ENCODE results near the gene RNF181. TPM values are rescaled to one million over a fixed set of nuclear protein-coding genes. Genes with fewer than 3 reads are reported as not detected.

Gene RNF181
- total RNA-seq, 1 experiment from 2014 or later: 398 TPM

GRCh38 chr2:85594715-85595300 lies 737 bp upstream of the RNF181 start:
- peaks cover 34% of the 10 kb centered on the region for H3K79me2 ChIP-seq (ENCODE audit: low read length)
- peak overlapping the region; percentile 90 for H3K9ac ChIP-seq (ENCODE audit: low read length)
- no peaks in the 10 kb centered on the region for H3K9me2 ChIP-seq (replicated peaks; ENCODE audit: insufficient read depth, low read length)
- peaks cover 34% of the 10 kb centered on the region for H3K4me1 ChIP-seq (ENCODE audit: low read length)
- H2AFZ ChIP-seq (ENCODE audit: low read length): peak overlapping the region; percentile 29; the same call in 1 of the 2 replicates
- H3K4me3 ChIP-seq (ENCODE audit: low read length): peak overlapping the region; percentile 86
- no peaks in the 10 kb centered on the region for H3K9me3 ChIP-seq (ENCODE audit: low read length)
- H4K20me1 ChIP-seq (ENCODE audit: insufficient read depth, low read depth, low read length): peaks cover 14% of the 10 kb centered on the region; the same call in 1 of the 2 replicates
- peak overlapping the region; percentile 91 for H3K4me2 ChIP-seq (ENCODE audit: low read depth, low read length, poor library complexity, severe bottlenecking)
- H3K36me3 ChIP-seq (ENCODE audit: insufficient read depth, low read length): peaks cover 12% of the 10 kb centered on the region; the same call in 1 of the 2 replicates
- H3K27me3 ChIP-seq (ENCODE audit: low read length): no peaks in the 10 kb centered on the region
- peak; percentile 54 for DNase-seq
- peak overlapping the region; percentile 49 for H3K27ac ChIP-seq (ENCODE audit: low read length)

DNA sequence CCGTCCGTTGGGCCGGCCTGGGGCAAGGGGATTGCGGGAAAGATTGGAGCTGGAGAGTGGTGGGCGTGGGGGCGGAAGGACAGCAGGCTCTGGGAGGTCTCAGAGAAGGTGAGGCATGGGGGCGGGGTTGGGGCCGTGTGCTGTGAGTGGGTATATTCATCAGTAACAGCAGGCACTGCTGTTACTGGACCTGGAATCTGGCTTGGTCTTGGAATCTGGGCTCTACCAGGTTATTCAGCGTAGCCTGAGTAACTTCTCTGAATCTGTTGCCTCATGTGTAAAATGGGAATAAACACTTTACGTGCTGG lies 435 bp downstream of the RNF181 start:
- peak overlapping the region; percentile 90 for H3K9ac ChIP-seq (ENCODE audit: low read length)
- H3K4me3 ChIP-seq (ENCODE audit: low read length): peak overlapping the region; percentile 86
- 0 out of 2 replicates have a peak overlapping the region, but pooled peaks have one; percentile 11 for H2AFZ ChIP-seq (ENCODE audit: low read length)
- H4K20me1 ChIP-seq (ENCODE audit: insufficient read depth, low read depth, low read length): peaks cover 14% of the 10 kb centered on the region; the same call in 1 of the 2 replicates
- H3K4me1 ChIP-seq (ENCODE audit: low read length): peaks cover 34% of the 10 kb centered on the region
- H3K9me2 ChIP-seq (replicated peaks; ENCODE audit: insufficient read depth, low read length): no peaks in the 10 kb centered on the region
- H3K79me2 ChIP-seq (ENCODE audit: low read length): peaks cover 34% of the 10 kb centered on the region
- H3K27ac ChIP-seq (ENCODE audit: low read length): peak overlapping the region; percentile 26; the same call in 1 of the 2 replicates
- DNase-seq: peak; percentile 68
- H3K9me3 ChIP-seq (ENCODE audit: low read length): no peaks in the 10 kb centered on the region
- H3K4me2 ChIP-seq (ENCODE audit: low read depth, low read length, poor library complexity, severe bottlenecking): peak overlapping the region; percentile 91
- H3K36me3 ChIP-seq (ENCODE audit: insufficient read depth, low read length): peaks cover 12% of the 10 kb centered on the region; the same call in 1 of the 2 replicates
- H3K27me3 ChIP-seq (ENCODE audit: low read length): no peaks in the 10 kb centered on the region

DNA sequence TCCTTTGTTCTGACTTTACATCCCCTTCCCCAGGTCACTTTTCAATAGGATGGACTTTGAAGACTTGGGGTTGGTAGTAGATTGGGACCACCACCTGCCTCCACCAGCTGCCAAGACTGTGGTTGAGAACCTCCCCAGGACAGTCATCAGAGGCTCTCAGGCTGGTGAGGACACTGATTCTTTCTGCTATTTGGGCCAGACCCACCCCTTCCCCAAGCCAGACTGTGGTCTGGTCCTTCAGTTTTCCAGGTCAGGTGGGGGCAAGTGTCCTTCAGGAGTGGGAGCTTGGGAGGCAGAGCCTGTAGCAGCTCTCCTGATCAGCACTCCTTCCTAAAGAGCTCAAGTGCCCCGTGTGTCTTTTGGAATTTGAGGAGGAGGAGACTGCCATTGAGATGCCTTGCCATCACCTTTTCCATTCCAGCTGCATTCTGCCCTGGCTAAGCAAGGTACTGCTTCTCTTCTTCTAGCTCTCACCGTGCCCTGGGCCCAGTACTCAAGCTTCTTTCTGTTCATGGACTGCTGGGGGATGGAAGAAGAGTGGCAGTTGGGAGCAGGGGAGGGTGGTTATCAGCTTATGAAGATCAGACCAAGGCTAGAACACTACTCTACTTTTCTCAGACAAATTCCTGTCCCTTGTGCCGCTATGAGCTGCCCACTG lies 1.1 kb downstream of the RNF181 start:
- H2AFZ ChIP-seq (ENCODE audit: low read length): no peak overlapping the region
- H3K79me2 ChIP-seq (ENCODE audit: low read length): peaks cover 34% of the 10 kb centered on the region
- H3K4me3 ChIP-seq (ENCODE audit: low read length): peak overlapping the region; percentile 86
- H4K20me1 ChIP-seq (ENCODE audit: insufficient read depth, low read depth, low read length): peaks cover 14% of the 10 kb centered on the region; the same call in 1 of the 2 replicates
- peak overlapping the region; percentile 91 for H3K4me2 ChIP-seq (ENCODE audit: low read depth, low read length, poor library complexity, severe bottlenecking)
- H3K9ac ChIP-seq (ENCODE audit: low read length): peak overlapping the region; percentile 90
- no peaks in the 10 kb centered on the region for H3K9me3 ChIP-seq (ENCODE audit: low read length)
- peaks cover 12% of the 10 kb centered on the region; the same call in 1 of the 2 replicates for H3K36me3 ChIP-seq (ENCODE audit: insufficient read depth, low read length)
- H3K27me3 ChIP-seq (ENCODE audit: low read length): no peaks in the 10 kb centered on the region
- no peak overlapping the region for H3K27ac ChIP-seq (ENCODE audit: low read length)
- no peaks in the 10 kb centered on the region for H3K9me2 ChIP-seq (replicated peaks; ENCODE audit: insufficient read depth, low read length)
- no peak for DNase-seq
- H3K4me1 ChIP-seq (ENCODE audit: low read length): peaks cover 38% of the 10 kb centered on the region

DNA sequence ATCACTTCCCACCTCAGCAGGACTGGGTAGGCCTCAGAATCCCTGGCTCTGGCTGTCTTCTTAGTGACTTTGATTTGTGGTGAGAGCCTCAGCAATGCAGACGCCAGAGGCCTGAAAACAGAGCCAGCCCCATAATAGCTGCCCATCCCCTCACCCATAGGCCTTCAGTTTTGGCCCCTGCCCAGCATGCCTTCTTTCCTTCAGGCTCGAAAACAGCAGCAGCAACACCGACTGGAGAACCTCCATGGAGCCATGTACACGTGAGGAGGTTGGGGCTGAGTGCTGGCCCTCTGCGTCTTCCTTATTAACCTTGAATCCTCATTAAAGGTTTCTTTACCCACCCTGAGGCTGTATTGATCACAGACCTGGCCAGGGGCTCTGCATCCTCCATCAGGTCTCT lies 1.7 kb downstream of the RNF181 start:
- no peaks in the 10 kb centered on the region for H3K9me3 ChIP-seq (ENCODE audit: low read length)

DNA sequence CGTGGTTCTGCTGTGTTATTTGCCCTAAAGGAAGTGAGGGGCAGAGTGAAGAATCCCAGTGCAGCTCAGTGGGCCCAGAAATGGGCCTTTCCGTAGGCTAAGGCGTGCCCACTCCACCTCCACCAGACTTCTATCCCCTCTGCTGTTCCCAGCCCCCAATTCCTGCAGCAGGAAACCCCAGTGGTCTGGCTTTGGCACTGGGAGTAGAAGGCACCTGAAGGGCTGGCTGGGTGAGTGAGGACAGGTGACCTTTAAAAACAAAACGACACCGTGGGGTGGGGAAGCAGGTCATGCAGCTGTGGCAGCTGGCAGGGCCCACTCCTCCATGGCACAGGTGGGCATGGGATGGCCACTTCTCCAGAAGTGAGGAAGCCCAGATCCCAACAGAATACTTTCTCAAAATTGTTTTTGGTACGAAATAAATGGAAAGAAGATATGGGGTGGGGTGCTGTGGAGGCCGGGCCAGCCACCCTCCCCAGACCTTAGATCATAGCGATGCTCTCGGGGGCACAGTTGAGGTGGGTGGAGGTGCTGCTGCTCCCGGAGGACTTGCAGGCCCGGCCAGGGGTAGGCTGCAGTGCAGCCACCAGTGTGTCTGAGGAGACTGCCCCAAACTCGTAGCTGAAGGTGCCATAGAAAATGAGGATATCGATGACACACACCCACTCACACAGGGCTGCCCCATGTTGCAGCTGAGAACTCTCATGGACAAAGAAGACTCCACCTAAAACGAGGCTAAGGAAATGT lies 3.2 kb downstream of the RNF181 start:
- H3K36me3 ChIP-seq (ENCODE audit: insufficient read depth, low read length): peaks cover 12% of the 10 kb centered on the region; the same call in 1 of the 2 replicates
- no peaks in the 10 kb centered on the region for H3K9me3 ChIP-seq (ENCODE audit: low read length)
- H3K9ac ChIP-seq (ENCODE audit: low read length): no peak overlapping the region
- H3K27me3 ChIP-seq (ENCODE audit: low read length): no peaks in the 10 kb centered on the region
- H2AFZ ChIP-seq (ENCODE audit: low read length): no peak overlapping the region
- no peak overlapping the region for H3K4me3 ChIP-seq (ENCODE audit: low read length)
- no peaks in the 10 kb centered on the region for H3K9me2 ChIP-seq (replicated peaks; ENCODE audit: insufficient read depth, low read length)
- H3K27ac ChIP-seq (ENCODE audit: low read length): no peak overlapping the region
- H3K4me2 ChIP-seq (ENCODE audit: low read depth, low read length, poor library complexity, severe bottlenecking): no peak overlapping the region
- DNase-seq: no peak
- peaks cover 50% of the 10 kb centered on the region for H3K4me1 ChIP-seq (ENCODE audit: low read length)
- H3K79me2 ChIP-seq (ENCODE audit: low read length): peaks cover 34% of the 10 kb centered on the region
- H4K20me1 ChIP-seq (ENCODE audit: insufficient read depth, low read depth, low read length): peaks cover 14% of the 10 kb centered on the region; the same call in 1 of the 2 replicates

More for the DNA sequence above, 1.7 kb downstream of the RNF181 start:
- H3K4me3 ChIP-seq (ENCODE audit: low read length): peak overlapping the region; percentile 86; the same call in 1 of the 2 replicates
- no peak for DNase-seq
- H4K20me1 ChIP-seq (ENCODE audit: insufficient read depth, low read depth, low read length): peaks cover 14% of the 10 kb centered on the region; the same call in 1 of the 2 replicates
- peak overlapping the region; percentile 90 for H3K9ac ChIP-seq (ENCODE audit: low read length)
- no peaks in the 10 kb centered on the region for H3K27me3 ChIP-seq (ENCODE audit: low read length)
- H3K36me3 ChIP-seq (ENCODE audit: insufficient read depth, low read length): peaks cover 12% of the 10 kb centered on the region; the same call in 1 of the 2 replicates
- no peak overlapping the region for H2AFZ ChIP-seq (ENCODE audit: low read length)
- no peak overlapping the region for H3K27ac ChIP-seq (ENCODE audit: low read length)
- peak overlapping the region; percentile 91 for H3K4me2 ChIP-seq (ENCODE audit: low read depth, low read length, poor library complexity, severe bottlenecking)
- no peaks in the 10 kb centered on the region for H3K9me2 ChIP-seq (replicated peaks; ENCODE audit: insufficient read depth, low read length)
- H3K4me1 ChIP-seq (ENCODE audit: low read length): peaks cover 44% of the 10 kb centered on the region
- H3K79me2 ChIP-seq (ENCODE audit: low read length): peaks cover 34% of the 10 kb centered on the region

GRCh38 chr2:85599468-85600234 lies 4.1 kb downstream of the RNF181 start:
- peaks cover 49% of the 10 kb centered on the region for H3K4me1 ChIP-seq (ENCODE audit: low read length)
- H3K79me2 ChIP-seq (ENCODE audit: low read length): peaks cover 27% of the 10 kb centered on the region
- DNase-seq: no peak

DNA sequence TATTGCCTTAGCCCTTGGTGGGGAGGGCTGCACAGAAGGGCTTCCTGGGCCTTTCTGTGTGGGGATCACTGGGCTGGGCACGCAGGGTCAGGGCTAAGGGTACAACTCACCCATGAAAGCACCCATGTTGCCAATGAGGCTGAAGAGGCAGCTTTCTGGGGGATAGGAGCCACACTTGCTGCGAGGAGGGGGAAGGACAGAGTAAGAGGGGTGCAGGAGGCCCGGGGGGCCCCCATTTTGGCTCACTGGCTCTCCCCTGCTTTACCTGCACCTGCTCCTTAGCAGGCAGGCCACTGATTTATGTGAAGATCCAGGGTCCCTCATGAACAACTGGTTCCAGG lies 4.7 kb downstream of the RNF181 start:
- H3K9ac ChIP-seq (ENCODE audit: low read length): no peak overlapping the region
- H4K20me1 ChIP-seq (ENCODE audit: insufficient read depth, low read depth, low read length): peaks cover 14% of the 10 kb centered on the region; the same call in 1 of the 2 replicates
- no peak overlapping the region for H3K27ac ChIP-seq (ENCODE audit: low read length)
- peaks cover 12% of the 10 kb centered on the region; the same call in 1 of the 2 replicates for H3K36me3 ChIP-seq (ENCODE audit: insufficient read depth, low read length)
- no peak for DNase-seq
- no peaks in the 10 kb centered on the region for H3K9me2 ChIP-seq (replicated peaks; ENCODE audit: insufficient read depth, low read length)
- no peaks in the 10 kb centered on the region for H3K9me3 ChIP-seq (ENCODE audit: low read length)
- H3K4me3 ChIP-seq (ENCODE audit: low read length): no peak overlapping the region
- H3K4me1 ChIP-seq (ENCODE audit: low read length): peaks cover 47% of the 10 kb centered on the region
- no peak overlapping the region for H2AFZ ChIP-seq (ENCODE audit: low read length)
- no peaks in the 10 kb centered on the region for H3K27me3 ChIP-seq (ENCODE audit: low read length)
- H3K4me2 ChIP-seq (ENCODE audit: low read depth, low read length, poor library complexity, severe bottlenecking): no peak overlapping the region
- peaks cover 22% of the 10 kb centered on the region for H3K79me2 ChIP-seq (ENCODE audit: low read length)

More at GRCh38 chr2:85599468-85600234, 4.1 kb downstream of the RNF181 start:
- Histone ChIP-seq H3K27ac (ENCODE audit: low read length) (no peak overlapping the region), H3K9me2 (replicated peaks; ENCODE audit: insufficient read depth, low read length) (no peaks in the 10 kb centered on the region), H2AFZ (ENCODE audit: low read length) (no peak overlapping the region), H3K4me3 (ENCODE audit: low read length) (no peak overlapping the region), H3K27me3 (ENCODE audit: low read length) (no peaks in the 10 kb centered on the region), H3K9ac (ENCODE audit: low read length) (no peak overlapping the region), H3K9me3 (ENCODE audit: low read length) (no peaks in the 10 kb centered on the region), H4K20me1 (ENCODE audit: insufficient read depth, low read depth, low read length) (peaks cover 14% of the 10 kb centered on the region; the same call in 1 of the 2 replicates), H3K4me2 (ENCODE audit: low read depth, low read length, poor library complexity, severe bottlenecking) (no peak overlapping the region), H3K36me3 (ENCODE audit: insufficient read depth, low read length) (peaks cover 12% of the 10 kb centered on the region; the same call in 1 of the 2 replicates)
